GM21526 (cell line): ENCODE data around the gene ZDHHC6.
"Not testable (repeated sequence)": the region's sequence is repeated elsewhere in the genome, so short reads cannot be mapped to it uniquely, and the experiment has no call there.

Source experiments
- ATAC-seq: cut with Tn5 transposase; IDR thresholded peaks from one replicate; pipeline ENCODE4 v1.9.1; 2021; ENCODE audit warnings: moderate library complexity; ENCODE audit not compliant: unreplicated experiment, low FRiP score

ZDHHC6 gene

GRCh38 chr10:112446855-112447619 is at the start of gene ZDHHC6, which contains the start of gene VTI1A:
Gene ZDHHC6 (minus strand): TSS chr10:112446914. CDS start chr10:112445436, 1,478 bp downstream.
Gene VTI1A (plus strand): TSS chr10:112447215. CDS start chr10:112447374, 159 bp downstream.
- peak; percentile 95 for ATAC-seq

- no peak for ATAC-seq
Measured at GRCh38 chr10:112492736-112493135, 46.0 kb upstream of the ZDHHC6 start.

- no peak for ATAC-seq
Measured at GRCh38 chr10:112491144-112491543, 44.4 kb upstream of the ZDHHC6 start.

GRCh38 chr10:112490545-112490944 is 43.8 kb upstream of the ZDHHC6 start:
- no peak for ATAC-seq

GRCh38 chr10:112487964-112488363 is 41.2 kb upstream of the ZDHHC6 start:
- ATAC-seq, result no peak

GRCh38 chr10:112484399-112484798 is 37.7 kb upstream of the ZDHHC6 start:
- no peak for ATAC-seq

- no peak for ATAC-seq
Measured at GRCh38 chr10:112481602-112482001, 34.9 kb upstream of the ZDHHC6 start.

- no peak for ATAC-seq
Measured at GRCh38 chr10:112475575-112476218, 29.0 kb upstream of the ZDHHC6 start.

- ATAC-seq, result no peak
Measured at GRCh38 chr10:112471878-112472487, 25.3 kb upstream of the ZDHHC6 start.

- ATAC-seq, result no peak
Measured at GRCh38 chr10:112467541-112468075, 20.9 kb upstream of the ZDHHC6 start.

- no peak for ATAC-seq
Measured at GRCh38 chr10:112466802-112467201, 20.1 kb upstream of the ZDHHC6 start.

- no peak for ATAC-seq
Measured at GRCh38 chr10:112465299-112465883, 18.7 kb upstream of the ZDHHC6 start.

GRCh38 chr10:112464074-112464473 is 17.4 kb upstream of the ZDHHC6 start:
- ATAC-seq, result not testable (repeated sequence)

GRCh38 chr10:112461029-112461887 is 14.5 kb upstream of the ZDHHC6 start:
- ATAC-seq, result no peak

- no peak for ATAC-seq
Measured at GRCh38 chr10:112460366-112460765, 13.7 kb upstream of the ZDHHC6 start.

GRCh38 chr10:112456533-112456932 is 9.8 kb upstream of the ZDHHC6 start:
- ATAC-seq, result no peak

GRCh38 chr10:112454910-112455779 is 8.4 kb upstream of the ZDHHC6 start:
- ATAC-seq, result no peak

- no peak for ATAC-seq
Measured at GRCh38 chr10:112448888-112449287, 2.2 kb upstream of the ZDHHC6 start.

GRCh38 chr10:112447620-112447928 is 860 bp upstream of the ZDHHC6 start:
- no peak for ATAC-seq
